ENCODE measurements around the gene STIM2.
A peak's percentile ranks its signal among the peaks of the same experiment; 100 is the strongest.
"Not testable (repeated sequence)": the region's sequence is repeated elsewhere in the genome, so short reads cannot be mapped to it uniquely, and the experiment has no call there.

STIM2 gene

DNA sequence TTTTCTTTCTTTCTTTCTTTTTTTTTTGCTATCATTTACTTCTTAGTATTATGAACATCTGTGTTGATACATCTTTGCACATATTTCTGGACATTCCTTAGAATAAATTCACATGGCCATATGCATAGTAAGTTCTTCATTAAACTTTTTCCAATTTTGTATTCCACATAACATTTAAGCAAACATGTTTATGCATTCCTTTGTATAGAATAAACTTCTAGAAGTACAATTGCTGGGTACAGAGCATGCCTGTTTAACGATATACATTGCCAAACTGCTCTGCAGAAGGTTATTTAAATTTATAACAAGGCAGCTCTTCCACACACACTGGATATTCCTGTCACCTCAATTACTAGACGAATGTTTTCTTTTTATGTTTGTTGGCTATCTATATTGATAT is 36.0 kb upstream of the STIM2 start:
- DNase-seq, result no peak
- Mint-ChIP-seq H3K9me3 (peaks cover 23% of the 10 kb centered on the region), H3K4me3 (no peak overlapping the region), H3K36me3 (peaks cover 9% of the 10 kb centered on the region), H3K4me1 (peaks cover 15% of the 10 kb centered on the region), H3K27ac (no peak overlapping the region), H3K27me3 (peaks cover 5% of the 10 kb centered on the region)
- CTCF ChIA-PET, result no interaction called here

DNA sequence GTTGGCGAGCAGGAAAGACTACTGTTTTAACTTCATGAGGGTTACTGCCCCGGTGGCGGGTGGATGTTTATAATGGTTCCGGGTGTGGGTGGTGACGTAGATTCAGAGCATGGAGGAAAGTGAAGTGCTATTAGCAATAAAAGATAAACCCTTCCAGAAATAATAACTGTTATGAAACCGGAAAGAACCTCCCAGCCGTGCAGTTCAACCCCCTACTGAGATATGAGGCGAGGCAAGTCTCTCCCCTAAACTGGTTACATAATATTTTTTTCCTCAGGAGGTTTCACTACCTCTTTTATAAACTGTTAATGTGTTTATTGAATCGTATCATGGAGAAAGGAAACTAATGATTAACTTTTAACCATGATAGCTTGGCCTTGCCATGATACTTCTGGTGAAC is 33.9 kb upstream of the STIM2 start:
- Mint-ChIP-seq H3K27me3 (peaks cover 5% of the 10 kb centered on the region), H3K4me1 (peaks cover 15% of the 10 kb centered on the region), H3K4me3 (no peak overlapping the region), H3K36me3 (peaks cover 9% of the 10 kb centered on the region), H3K9me3 (peaks cover 16% of the 10 kb centered on the region), H3K27ac (no peak overlapping the region)
- DNase-seq, result no peak
- CTCF ChIA-PET, result no interaction called here

- H3K27ac Mint-ChIP-seq, CTCF ChIA-PET, H3K36me3 Mint-ChIP-seq, H3K4me3 Mint-ChIP-seq, DNase-seq, H3K27me3 Mint-ChIP-seq: not testable (repeated sequence)
- Mint-ChIP-seq H3K4me1 (peaks cover 10% of the 10 kb centered on the region), H3K9me3 (peaks cover 13% of the 10 kb centered on the region)
These were observed 33.3 kb upstream of the STIM2 start for GRCh38 chr4:26827336-26827735.

DNA sequence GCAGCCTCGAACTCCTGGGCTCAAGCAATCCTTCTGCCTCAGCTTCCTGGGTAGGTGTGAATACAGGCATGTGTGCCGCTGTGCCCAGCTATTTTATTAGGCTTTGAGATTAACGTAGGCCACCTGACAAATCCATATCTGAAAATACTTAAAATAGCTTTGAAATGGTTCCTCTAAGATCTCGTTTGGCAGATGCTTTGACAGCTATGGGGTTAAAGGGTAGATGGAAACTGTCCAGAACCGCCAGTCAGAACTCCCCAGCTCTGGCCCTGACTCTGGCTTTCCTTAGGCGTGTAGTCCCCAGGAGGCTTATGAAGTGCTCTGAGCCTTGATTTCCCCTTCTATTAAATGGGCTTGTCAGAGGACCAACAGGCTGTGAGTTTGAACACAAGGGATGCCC is 32.8 kb upstream of the STIM2 start:
- Mint-ChIP-seq H3K27me3 (peaks cover 5% of the 10 kb centered on the region), H3K36me3 (peaks cover 5% of the 10 kb centered on the region), H3K27ac (no peak overlapping the region), H3K9me3 (peaks cover 8% of the 10 kb centered on the region), H3K4me3 (no peak overlapping the region), H3K4me1 (peaks cover 5% of the 10 kb centered on the region)
- CTCF ChIA-PET, result no interaction called here
- DNase-seq, result no peak

DNA sequence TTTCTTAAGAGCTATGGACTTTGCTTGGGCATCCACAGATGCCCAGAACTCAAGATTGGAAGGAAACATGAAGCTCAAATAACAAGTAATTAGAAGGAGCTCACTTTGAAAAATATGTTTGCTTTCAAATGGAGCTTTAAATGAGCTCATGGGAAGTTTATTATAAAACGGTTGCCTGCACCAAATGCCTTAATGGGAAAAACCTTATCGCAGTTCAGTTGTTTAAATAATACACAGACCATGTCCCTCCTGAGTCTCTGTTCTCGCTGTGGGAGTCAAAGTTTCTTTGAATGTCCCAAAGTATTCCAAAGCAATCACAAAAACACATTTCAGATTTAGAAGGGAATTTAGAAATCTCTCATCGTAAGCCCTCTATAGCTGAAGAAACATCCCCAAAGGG is 31.6 kb upstream of the STIM2 start:
- no peak for DNase-seq
- Mint-ChIP-seq H3K4me1 (no peaks in the 10 kb centered on the region), H3K9me3 (peaks cover 2% of the 10 kb centered on the region), H3K27me3 (peaks cover 5% of the 10 kb centered on the region), H3K4me3 (no peak overlapping the region), H3K36me3 (no peaks in the 10 kb centered on the region), H3K27ac (no peak overlapping the region)
- CTCF ChIA-PET, result no interaction called here

DNA sequence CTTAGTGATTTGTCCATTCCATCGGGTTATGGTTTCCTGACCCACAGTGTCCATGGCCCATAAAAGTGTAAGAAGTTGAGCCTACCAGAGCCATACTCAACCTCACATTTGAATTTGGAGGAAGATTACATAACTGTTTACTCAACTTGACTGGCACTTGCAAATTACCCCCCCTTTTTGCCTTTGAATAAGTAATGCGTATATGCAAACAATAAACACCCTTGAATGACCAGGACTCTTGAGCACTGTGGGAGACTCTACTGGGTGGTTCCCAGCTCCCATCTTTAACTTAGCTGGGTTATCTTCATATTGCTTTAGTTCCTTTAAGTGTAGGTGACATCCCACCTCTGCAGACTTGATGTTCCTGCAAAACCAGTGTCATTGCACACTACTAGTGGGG is 30.6 kb upstream of the STIM2 start:
- Mint-ChIP-seq H3K4me3 (no peak overlapping the region), H3K4me1 (no peaks in the 10 kb centered on the region), H3K36me3 (no peaks in the 10 kb centered on the region), H3K9me3 (peaks cover 2% of the 10 kb centered on the region), H3K27ac (no peak overlapping the region), H3K27me3 (peaks cover 5% of the 10 kb centered on the region)
- CTCF ChIA-PET, result no interaction called here
- DNase-seq, result no peak

DNA sequence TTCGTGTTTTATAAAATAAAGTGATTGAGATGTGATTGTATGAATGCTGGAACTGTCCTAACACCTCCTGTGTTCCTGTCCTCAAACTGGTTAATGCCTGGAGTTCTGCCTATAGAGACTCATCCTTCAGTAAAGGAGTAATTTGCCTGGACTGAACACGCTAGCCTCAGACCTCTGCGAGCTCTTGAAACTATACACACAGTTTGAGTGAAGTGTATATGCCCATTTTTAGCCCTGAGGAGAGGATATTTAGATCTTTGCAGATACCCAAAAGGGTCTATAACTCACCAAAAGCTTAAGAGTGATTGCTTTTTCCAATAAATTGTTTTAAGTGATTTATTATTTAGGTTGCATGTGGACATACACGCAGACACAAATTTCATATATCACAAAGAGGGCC is 29.9 kb upstream of the STIM2 start:
- peaks cover 2% of the 10 kb centered on the region for H3K9me3 Mint-ChIP-seq
- H3K36me3 Mint-ChIP-seq, result no peaks in the 10 kb centered on the region
- DNase-seq, result no peak
- H3K27me3 Mint-ChIP-seq, result peaks cover 5% of the 10 kb centered on the region
- no peak overlapping the region for H3K27ac Mint-ChIP-seq
- CTCF ChIA-PET, result no interaction called here
- no peaks in the 10 kb centered on the region for H3K4me1 Mint-ChIP-seq
- H3K4me3 Mint-ChIP-seq, result no peak overlapping the region

DNA sequence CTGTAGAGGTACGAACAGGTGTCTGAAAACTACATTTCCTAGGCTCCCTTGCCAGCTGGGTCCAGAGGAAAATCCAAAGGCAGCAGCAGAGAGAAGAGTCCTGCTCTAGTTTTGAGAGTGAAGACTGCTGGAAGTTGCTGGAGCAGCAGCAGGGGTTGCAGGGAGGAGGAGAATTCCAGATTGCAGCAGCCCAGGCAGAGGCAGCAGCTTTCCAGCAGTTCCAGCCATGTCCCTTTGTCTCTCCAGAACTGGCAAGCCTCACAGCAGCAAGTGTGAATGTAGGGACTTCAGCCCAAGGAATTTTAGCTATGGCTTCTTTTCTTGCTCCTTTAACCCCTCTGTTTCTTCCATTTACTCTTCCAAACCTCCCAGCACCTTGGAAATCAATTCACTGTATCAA is 24.1 kb upstream of the STIM2 start:
- no peak for DNase-seq
- CTCF ChIA-PET, result no interaction called here
- no peaks in the 10 kb centered on the region for H3K36me3 Mint-ChIP-seq
- H3K27me3 Mint-ChIP-seq, result peaks cover 3% of the 10 kb centered on the region
- peaks cover 6% of the 10 kb centered on the region for H3K4me1 Mint-ChIP-seq
- peaks cover 2% of the 10 kb centered on the region for H3K9me3 Mint-ChIP-seq
- no peak overlapping the region for H3K27ac Mint-ChIP-seq
- no peak overlapping the region for H3K4me3 Mint-ChIP-seq

GRCh38 chr4:26837993-26838842 is 22.4 kb upstream of the STIM2 start:
- CTCF ChIA-PET, result no interaction called here

DNA sequence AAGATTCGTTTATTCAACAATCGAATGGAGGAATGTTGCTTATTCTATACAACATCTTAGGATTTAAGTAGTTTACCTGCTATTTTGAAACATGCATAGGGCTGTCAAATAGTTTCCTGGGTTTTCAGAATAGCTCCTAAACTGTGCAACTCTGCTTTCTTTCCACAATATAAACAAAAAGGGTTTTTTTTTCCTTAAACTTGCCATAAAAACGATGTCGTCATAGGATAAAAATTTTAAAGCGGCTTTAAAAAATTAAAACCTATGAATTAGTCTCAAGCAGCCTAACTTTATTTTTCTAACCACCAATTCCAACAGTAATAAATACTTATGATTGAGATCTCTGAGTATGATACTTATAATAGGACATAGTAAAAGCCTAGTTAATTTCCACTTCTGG is 21.6 kb upstream of the STIM2 start:
- no peak overlapping the region for H3K27ac Mint-ChIP-seq
- peaks cover 6% of the 10 kb centered on the region for H3K4me1 Mint-ChIP-seq
- H3K4me3 Mint-ChIP-seq, result no peak overlapping the region
- H3K36me3 Mint-ChIP-seq, result no peaks in the 10 kb centered on the region
- CTCF ChIA-PET, result no interaction called here
- DNase-seq, result no peak
- H3K9me3 Mint-ChIP-seq, result peaks cover 2% of the 10 kb centered on the region
- H3K27me3 Mint-ChIP-seq, result peaks cover 3% of the 10 kb centered on the region

More at GRCh38 chr4:26837993-26838842, 22.4 kb upstream of the STIM2 start:
- Mint-ChIP-seq H3K4me3 (no peak overlapping the region), H3K27ac (peak overlapping the region; percentile 13), H3K4me1 (peaks cover 6% of the 10 kb centered on the region), H3K9me3 (peaks cover 2% of the 10 kb centered on the region), H3K27me3 (peaks cover 3% of the 10 kb centered on the region), H3K36me3 (no peaks in the 10 kb centered on the region)
- DNase-seq, result no peak

DNA sequence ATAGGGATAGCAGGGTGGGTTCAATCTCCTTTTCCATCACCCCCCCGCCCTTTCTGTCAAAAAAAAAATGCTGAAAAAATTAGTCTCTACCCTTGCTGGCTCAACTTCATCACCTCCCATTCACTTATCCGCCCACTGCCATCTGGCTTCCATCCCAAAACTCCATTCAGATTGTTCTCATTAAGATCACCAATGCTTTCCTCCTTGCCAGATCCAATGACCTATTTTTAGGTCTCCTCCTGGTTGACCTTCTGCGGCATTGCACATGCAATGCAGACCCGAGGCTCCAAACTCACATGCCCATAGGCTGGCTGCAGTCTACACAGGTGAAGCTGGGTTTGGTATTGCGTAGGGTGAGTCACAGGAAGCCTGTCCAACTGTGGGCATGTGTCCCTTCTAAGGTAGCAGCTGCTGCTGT is 21.1 kb upstream of the STIM2 start:
- H3K36me3 Mint-ChIP-seq, result no peaks in the 10 kb centered on the region
- CTCF ChIA-PET, result no interaction called here
- H3K27me3 Mint-ChIP-seq, result peaks cover 3% of the 10 kb centered on the region
- H3K4me1 Mint-ChIP-seq, result peaks cover 6% of the 10 kb centered on the region
- H3K27ac Mint-ChIP-seq, result no peak overlapping the region
- no peak overlapping the region for H3K4me3 Mint-ChIP-seq
- peaks cover 2% of the 10 kb centered on the region for H3K9me3 Mint-ChIP-seq
- DNase-seq, result no peak

- H3K4me3 Mint-ChIP-seq, result no peak overlapping the region
- no peak for DNase-seq
- H3K9me3 Mint-ChIP-seq, result no peaks in the 10 kb centered on the region
- CTCF ChIA-PET, result no interaction called here
- peaks cover 6% of the 10 kb centered on the region for H3K4me1 Mint-ChIP-seq
- H3K36me3 Mint-ChIP-seq, result no peaks in the 10 kb centered on the region
- no peak overlapping the region for H3K27ac Mint-ChIP-seq
- H3K27me3 Mint-ChIP-seq, result peaks cover 6% of the 10 kb centered on the region
These were observed 19.9 kb upstream of the STIM2 start for GRCh38 chr4:26840786-26841185.

DNA sequence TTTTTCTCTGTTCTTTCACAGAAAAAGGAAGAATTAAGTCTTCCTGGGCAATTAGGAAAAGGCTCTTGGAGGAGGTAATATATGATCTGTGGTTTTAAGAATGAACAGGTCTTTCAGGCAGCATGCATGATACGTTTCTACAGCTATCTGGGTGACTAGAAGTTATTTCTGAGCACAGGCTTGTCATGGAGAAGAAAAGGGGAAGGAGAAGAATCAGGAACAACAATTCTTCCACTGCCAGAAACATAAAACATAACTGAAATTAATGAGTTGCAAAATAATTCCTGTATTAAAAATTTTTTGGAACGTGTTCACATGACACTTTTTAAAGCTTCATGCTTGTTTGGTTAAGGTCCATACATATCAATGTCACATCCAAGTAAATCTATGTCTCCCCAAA is 17.7 kb upstream of the STIM2 start:
- CTCF ChIA-PET, result no interaction called here
- H3K4me1 Mint-ChIP-seq, result peaks cover 6% of the 10 kb centered on the region
- H3K27me3 Mint-ChIP-seq, result peaks cover 6% of the 10 kb centered on the region
- no peaks in the 10 kb centered on the region for H3K9me3 Mint-ChIP-seq
- DNase-seq, result no peak
- no peak overlapping the region for H3K4me3 Mint-ChIP-seq
- H3K27ac Mint-ChIP-seq, result no peak overlapping the region
- H3K36me3 Mint-ChIP-seq, result no peaks in the 10 kb centered on the region

- Mint-ChIP-seq H3K27ac (no peak overlapping the region), H3K4me1 (no peaks in the 10 kb centered on the region), H3K36me3 (no peaks in the 10 kb centered on the region)
These were observed 10.1 kb upstream of the STIM2 start for GRCh38 chr4:26850528-26850927.

DNA sequence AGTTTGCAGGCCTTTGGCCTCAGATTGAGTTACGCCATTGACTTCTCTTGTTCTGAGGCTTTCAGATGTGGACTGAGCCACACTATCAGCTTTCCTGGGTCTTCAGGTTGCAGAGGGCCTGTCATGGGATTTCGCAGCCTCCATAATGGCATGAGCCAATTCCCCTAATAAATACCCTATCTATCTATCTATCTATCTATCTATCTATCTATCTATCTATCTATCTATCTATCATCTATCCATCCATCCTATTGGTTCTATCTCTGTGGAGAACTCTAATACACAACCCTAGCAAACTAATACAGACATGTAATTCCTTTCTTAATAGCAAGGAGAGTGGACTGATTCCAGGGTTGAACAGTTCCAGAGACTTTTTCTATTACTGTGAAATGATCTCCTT is 9.5 kb upstream of the STIM2 start:
- H3K4me1 Mint-ChIP-seq, result no peaks in the 10 kb centered on the region
- H3K27ac Mint-ChIP-seq, result no peak overlapping the region
- peaks cover 17% of the 10 kb centered on the region for H3K27me3 Mint-ChIP-seq
- CTCF ChIA-PET, result no interaction called here
- no peak for DNase-seq
- no peaks in the 10 kb centered on the region for H3K9me3 Mint-ChIP-seq
- H3K4me3 Mint-ChIP-seq, result no peak overlapping the region
- no peaks in the 10 kb centered on the region for H3K36me3 Mint-ChIP-seq

More at GRCh38 chr4:26850528-26850927, 10.1 kb upstream of the STIM2 start:
- Mint-ChIP-seq H3K9me3 (no peaks in the 10 kb centered on the region), H3K27me3 (peaks cover 18% of the 10 kb centered on the region), H3K4me3 (no peak overlapping the region)
- DNase-seq, result no peak
- CTCF ChIA-PET, result interaction anchor here (0.6 kb wide), 1 partner anchor 300 kb away, joined by 5 read pairs; no protein-coding TSS in a partner anchor
